ENCODE results near the gene KIF5C. TPM values are rescaled to one million over a fixed set of nuclear protein-coding genes. Genes with fewer than 3 reads are reported as not detected.

Gene KIF5C
- total and polyA plus RNA-seq, 2 of the 13 experiments (the other 11 are each of a cell fraction or from before 2014, with no cell fraction given) = 0.15 to 0.20 TPM

DNA sequence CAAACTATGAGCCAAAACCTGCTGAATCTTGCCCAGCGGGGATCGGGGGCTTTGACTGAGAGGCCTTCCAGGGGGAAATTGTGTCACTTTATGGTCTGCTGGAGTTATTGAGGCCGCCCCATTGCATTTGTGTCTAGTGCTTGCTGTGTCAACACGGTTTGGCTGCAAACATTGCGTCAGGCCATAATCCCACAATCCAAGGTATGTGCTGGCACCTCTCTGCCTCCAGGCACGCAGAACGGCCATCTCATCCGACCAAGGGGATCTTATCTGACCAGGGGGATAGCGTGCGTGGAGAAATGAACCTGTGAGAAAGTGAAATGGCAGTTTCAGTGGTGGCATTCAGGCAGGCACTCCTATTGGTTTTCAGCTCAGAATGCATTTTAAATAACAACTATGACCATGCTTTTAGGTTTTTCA lies 145.4 kb downstream of the KIF5C start (continued):
- TF ChIP-seq ZNF841 (CRISPR knock-in tag; IDR thresholded peaks at IDR 0.05; ENCODE audit: borderline replicate concordance) (no peak), MYNN (CRISPR knock-in tag; IDR thresholded peaks at IDR 0.05; ENCODE audit: low read depth) (no peak), ZNF782 (CRISPR knock-in tag; IDR thresholded peaks at IDR 0.05; ENCODE audit: borderline replicate concordance) (no peak), ZNF253 (CRISPR knock-in tag; IDR thresholded peaks at IDR 0.05; ENCODE audit: borderline replicate concordance) (no peak), THAP11 (CRISPR knock-in tag; IDR thresholded peaks at IDR 0.05) (peak; percentile 42; the same call in 1 of the 2 replicates), ZNF670 (CRISPR knock-in tag; IDR thresholded peaks at IDR 0.05; ENCODE audit: borderline replicate concordance) (no peak), ZNF232 (CRISPR knock-in tag; IDR thresholded peaks at IDR 0.05; ENCODE audit: borderline replicate concordance) (no peak), ATAD3A (CRISPR knock-in tag; IDR thresholded peaks at IDR 0.05) (no peak), SALL1 (CRISPR knock-in tag; IDR thresholded peaks at IDR 0.05) (peak; percentile 84), MIER3 (CRISPR knock-in tag; IDR thresholded peaks at IDR 0.05; ENCODE audit: borderline replicate concordance) (no peak), ATF7-NPFF (CRISPR knock-in tag; IDR thresholded peaks at IDR 0.05; ENCODE audit: low read depth) (no peak)
- TF ChIP-seq, protein P1, sequence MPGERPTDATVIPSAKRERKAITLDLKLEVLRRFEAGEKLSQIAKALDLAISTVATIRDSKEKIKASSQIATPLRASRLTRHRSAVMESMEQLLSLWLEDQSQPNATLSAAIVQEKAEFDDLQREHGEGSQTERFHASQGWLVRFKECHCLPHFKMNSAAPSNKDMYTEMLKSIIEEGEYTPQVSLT (CRISPR knock-in tag; IDR thresholded peaks at IDR 0.05; ENCODE audit: borderline replicate concordance, low read depth) = no peak
- TF ChIP-seq, protein P2, sequence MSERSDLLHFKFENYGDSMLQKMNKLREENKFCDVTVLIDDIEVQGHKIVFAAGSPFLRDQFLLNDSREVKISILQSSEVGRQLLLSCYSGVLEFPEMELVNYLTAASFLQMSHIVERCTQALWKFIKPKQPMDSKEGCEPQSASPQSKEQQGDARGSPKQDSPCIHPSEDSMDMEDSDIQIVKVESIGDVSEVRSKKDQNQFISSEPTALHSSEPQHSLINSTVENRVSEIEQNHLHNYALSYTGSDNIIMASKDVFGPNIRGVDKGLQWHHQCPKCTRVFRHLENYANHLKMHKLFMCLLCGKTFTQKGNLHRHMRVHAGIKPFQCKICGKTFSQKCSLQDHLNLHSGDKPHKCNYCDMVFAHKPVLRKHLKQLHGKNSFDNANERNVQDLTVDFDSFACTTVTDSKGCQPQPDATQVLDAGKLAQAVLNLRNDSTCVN (CRISPR knock-in tag; IDR thresholded peaks at IDR 0.05; ENCODE audit: borderline replicate concordance) = no peak
- TF ChIP-seq, protein P3, sequence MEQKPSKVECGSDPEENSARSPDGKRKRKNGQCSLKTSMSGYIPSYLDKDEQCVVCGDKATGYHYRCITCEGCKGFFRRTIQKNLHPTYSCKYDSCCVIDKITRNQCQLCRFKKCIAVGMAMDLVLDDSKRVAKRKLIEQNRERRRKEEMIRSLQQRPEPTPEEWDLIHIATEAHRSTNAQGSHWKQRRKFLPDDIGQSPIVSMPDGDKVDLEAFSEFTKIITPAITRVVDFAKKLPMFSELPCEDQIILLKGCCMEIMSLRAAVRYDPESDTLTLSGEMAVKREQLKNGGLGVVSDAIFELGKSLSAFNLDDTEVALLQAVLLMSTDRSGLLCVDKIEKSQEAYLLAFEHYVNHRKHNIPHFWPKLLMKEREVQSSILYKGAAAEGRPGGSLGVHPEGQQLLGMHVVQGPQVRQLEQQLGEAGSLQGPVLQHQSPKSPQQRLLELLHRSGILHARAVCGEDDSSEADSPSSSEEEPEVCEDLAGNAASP (CRISPR knock-in tag; IDR thresholded peaks at IDR 0.05; ENCODE audit: borderline replicate concordance) = 0 out of 2 replicates have a peak, but pooled peaks have one; percentile 36
- TF ChIP-seq, protein P4, sequence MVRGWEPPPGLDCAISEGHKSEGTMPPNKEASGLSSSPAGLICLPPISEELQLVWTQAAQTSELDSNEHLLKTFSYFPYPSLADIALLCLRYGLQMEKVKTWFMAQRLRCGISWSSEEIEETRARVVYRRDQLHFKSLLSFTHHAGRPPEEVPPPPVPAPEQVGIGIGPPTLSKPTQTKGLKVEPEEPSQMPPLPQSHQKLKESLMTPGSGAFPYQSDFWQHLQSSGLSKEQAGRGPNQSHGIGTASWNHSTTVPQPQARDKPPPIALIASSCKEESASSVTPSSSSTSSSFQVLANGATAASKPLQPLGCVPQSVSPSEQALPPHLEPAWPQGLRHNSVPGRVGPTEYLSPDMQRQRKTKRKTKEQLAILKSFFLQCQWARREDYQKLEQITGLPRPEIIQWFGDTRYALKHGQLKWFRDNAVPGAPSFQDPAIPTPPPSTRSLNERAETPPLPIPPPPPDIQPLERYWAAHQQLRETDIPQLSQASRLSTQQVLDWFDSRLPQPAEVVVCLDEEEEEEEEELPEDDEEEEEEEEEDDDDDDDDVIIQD (CRISPR knock-in tag; IDR thresholded peaks at IDR 0.05; ENCODE audit: low read depth) = no peak
- TF ChIP-seq, protein P5, sequence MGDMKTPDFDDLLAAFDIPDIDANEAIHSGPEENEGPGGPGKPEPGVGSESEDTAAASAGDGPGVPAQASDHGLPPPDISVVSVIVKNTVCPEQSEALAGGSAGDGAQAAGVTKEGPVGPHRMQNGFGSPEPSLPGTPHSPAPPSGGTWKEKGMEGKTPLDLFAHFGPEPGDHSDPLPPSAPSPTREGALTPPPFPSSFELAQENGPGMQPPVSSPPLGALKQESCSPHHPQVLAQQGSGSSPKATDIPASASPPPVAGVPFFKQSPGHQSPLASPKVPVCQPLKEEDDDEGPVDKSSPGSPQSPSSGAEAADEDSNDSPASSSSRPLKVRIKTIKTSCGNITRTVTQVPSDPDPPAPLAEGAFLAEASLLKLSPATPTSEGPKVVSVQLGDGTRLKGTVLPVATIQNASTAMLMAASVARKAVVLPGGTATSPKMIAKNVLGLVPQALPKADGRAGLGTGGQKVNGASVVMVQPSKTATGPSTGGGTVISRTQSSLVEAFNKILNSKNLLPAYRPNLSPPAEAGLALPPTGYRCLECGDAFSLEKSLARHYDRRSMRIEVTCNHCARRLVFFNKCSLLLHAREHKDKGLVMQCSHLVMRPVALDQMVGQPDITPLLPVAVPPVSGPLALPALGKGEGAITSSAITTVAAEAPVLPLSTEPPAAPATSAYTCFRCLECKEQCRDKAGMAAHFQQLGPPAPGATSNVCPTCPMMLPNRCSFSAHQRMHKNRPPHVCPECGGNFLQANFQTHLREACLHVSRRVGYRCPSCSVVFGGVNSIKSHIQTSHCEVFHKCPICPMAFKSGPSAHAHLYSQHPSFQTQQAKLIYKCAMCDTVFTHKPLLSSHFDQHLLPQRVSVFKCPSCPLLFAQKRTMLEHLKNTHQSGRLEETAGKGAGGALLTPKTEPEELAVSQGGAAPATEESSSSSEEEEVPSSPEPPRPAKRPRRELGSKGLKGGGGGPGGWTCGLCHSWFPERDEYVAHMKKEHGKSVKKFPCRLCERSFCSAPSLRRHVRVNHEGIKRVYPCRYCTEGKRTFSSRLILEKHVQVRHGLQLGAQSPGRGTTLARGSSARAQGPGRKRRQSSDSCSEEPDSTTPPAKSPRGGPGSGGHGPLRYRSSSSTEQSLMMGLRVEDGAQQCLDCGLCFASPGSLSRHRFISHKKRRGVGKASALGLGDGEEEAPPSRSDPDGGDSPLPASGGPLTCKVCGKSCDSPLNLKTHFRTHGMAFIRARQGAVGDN (CRISPR knock-in tag; IDR thresholded peaks at IDR 0.05) = no peak
- TF ChIP-seq, protein P6, sequence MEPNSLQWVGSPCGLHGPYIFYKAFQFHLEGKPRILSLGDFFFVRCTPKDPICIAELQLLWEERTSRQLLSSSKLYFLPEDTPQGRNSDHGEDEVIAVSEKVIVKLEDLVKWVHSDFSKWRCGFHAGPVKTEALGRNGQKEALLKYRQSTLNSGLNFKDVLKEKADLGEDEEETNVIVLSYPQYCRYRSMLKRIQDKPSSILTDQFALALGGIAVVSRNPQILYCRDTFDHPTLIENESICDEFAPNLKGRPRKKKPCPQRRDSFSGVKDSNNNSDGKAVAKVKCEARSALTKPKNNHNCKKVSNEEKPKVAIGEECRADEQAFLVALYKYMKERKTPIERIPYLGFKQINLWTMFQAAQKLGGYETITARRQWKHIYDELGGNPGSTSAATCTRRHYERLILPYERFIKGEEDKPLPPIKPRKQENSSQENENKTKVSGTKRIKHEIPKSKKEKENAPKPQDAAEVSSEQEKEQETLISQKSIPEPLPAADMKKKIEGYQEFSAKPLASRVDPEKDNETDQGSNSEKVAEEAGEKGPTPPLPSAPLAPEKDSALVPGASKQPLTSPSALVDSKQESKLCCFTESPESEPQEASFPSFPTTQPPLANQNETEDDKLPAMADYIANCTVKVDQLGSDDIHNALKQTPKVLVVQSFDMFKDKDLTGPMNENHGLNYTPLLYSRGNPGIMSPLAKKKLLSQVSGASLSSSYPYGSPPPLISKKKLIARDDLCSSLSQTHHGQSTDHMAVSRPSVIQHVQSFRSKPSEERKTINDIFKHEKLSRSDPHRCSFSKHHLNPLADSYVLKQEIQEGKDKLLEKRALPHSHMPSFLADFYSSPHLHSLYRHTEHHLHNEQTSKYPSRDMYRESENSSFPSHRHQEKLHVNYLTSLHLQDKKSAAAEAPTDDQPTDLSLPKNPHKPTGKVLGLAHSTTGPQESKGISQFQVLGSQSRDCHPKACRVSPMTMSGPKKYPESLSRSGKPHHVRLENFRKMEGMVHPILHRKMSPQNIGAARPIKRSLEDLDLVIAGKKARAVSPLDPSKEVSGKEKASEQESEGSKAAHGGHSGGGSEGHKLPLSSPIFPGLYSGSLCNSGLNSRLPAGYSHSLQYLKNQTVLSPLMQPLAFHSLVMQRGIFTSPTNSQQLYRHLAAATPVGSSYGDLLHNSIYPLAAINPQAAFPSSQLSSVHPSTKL (CRISPR knock-in tag; IDR thresholded peaks at IDR 0.05) = peak; percentile 81
